NCI-H2081 (cell line): Measurements from ENCODE around the gene C1QL3.

Source experiments
- DNase-seq, 2 experiments: peaks; one replicate each; lab custom pipeline; 2025; lab: John Stamatoyannopoulos, UW

The C1QL3 gene

GRCh38 chr10:16521311-16522016 is at the start of gene C1QL3:
C1QL3 (minus strand) TSS chr10:16521879; CDS start chr10:16521065, 814 bp downstream.
- peak; percentile 47 to 61 for DNase-seq

- DNase-seq, result no peak
These were observed 49.1 kb upstream of the C1QL3 start for GRCh38 chr10:16570731-16571130.

GRCh38 chr10:16566202-16566805 is 44.6 kb upstream of the C1QL3 start:
- DNase-seq, result no peak

- no peak for DNase-seq
These were observed 43.9 kb upstream of the C1QL3 start for GRCh38 chr10:16565604-16566003.

GRCh38 chr10:16562891-16563290 is 41.2 kb upstream of the C1QL3 start:
- no peak for DNase-seq

- DNase-seq, result no peak
These were observed 37.6 kb upstream of the C1QL3 start for GRCh38 chr10:16559236-16559773.

GRCh38 chr10:16547973-16548372 is 26.3 kb upstream of the C1QL3 start:
- no peak for DNase-seq

GRCh38 chr10:16545116-16545736 is 23.5 kb upstream of the C1QL3 start:
- DNase-seq, result peak in 1 of 2 experiments; percentile 26

- DNase-seq, result no peak
These were observed 22.9 kb upstream of the C1QL3 start for GRCh38 chr10:16544591-16544990.

GRCh38 chr10:16544099-16544498 is 22.4 kb upstream of the C1QL3 start:
- DNase-seq, result no peak

- no peak for DNase-seq
These were observed 14.5 kb upstream of the C1QL3 start for GRCh38 chr10:16536155-16536554.

GRCh38 chr10:16529853-16530252 is 8.2 kb upstream of the C1QL3 start:
- no peak for DNase-seq

- no peak for DNase-seq
These were observed 5.8 kb upstream of the C1QL3 start for GRCh38 chr10:16527452-16527851.

GRCh38 chr10:16520900-16521299 is 779 bp downstream of the C1QL3 start:
- peak; percentile 47 to 61 for DNase-seq

- DNase-seq, result peak in 1 of 2 experiments; percentile 2
These were observed 1.5 kb downstream of the C1QL3 start for GRCh38 chr10:16519908-16520861.

GRCh38 chr10:16519250-16519907 is 2.3 kb downstream of the C1QL3 start:
- DNase-seq, result no peak

GRCh38 chr10:16518822-16519221 is 2.9 kb downstream of the C1QL3 start:
- peak in 1 of 2 experiments; percentile 7 for DNase-seq

GRCh38 chr10:16510843-16511242 is 10.8 kb downstream of the C1QL3 start:
- DNase-seq, result no peak

GRCh38 chr10:16509996-16510395 is 11.7 kb downstream of the C1QL3 start:
- no peak for DNase-seq

GRCh38 chr10:16505161-16505560 is 16.5 kb downstream of the C1QL3 start:
- DNase-seq, result no peak

- no peak for DNase-seq
These were observed 23.8 kb downstream of the C1QL3 start for GRCh38 chr10:16497911-16498310.
